Measurements from ENCODE around the gene PDZD4.

PDZD4 gene

GRCh38 chrX:153836921-153837320 lies 6.6 kb upstream of the PDZD4 start:
- no peak for TF ChIP-seq CTCF (IDR thresholded peaks at IDR 0.05; ENCODE audit: low read length, missing control alignments)
- H3K4me3 ChIP-seq (replicated peaks; ENCODE audit: low read depth, low read length), result no peak overlapping the region
- no peak for DNase-seq (ENCODE audit: low read depth)

DNA sequence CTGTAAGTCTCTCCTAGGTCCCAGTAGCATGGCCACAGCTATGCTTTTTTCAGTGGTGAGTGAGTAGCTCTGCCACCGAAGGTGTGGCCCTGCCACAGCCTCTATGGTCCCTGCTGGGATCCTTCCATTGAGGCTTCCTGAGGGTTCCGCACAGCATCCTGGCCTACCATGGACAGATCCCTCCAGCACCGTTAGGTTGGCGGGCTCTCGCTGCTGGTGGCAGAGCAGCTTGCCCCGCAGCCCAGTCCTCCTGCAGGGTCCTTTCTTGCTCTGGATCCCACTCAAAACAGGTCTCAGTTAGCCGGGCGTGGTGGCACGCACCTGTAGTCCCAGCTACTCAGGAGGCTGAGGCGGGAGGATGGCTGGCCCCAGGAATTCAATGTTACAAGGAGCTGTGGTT lies 2.4 kb upstream of the PDZD4 start:
- no peak overlapping the region for H3K4me3 ChIP-seq (replicated peaks; ENCODE audit: low read depth, low read length)
- no peak for TF ChIP-seq CTCF (IDR thresholded peaks at IDR 0.05; ENCODE audit: low read length, missing control alignments)
- no peak for DNase-seq (ENCODE audit: low read depth)

DNA sequence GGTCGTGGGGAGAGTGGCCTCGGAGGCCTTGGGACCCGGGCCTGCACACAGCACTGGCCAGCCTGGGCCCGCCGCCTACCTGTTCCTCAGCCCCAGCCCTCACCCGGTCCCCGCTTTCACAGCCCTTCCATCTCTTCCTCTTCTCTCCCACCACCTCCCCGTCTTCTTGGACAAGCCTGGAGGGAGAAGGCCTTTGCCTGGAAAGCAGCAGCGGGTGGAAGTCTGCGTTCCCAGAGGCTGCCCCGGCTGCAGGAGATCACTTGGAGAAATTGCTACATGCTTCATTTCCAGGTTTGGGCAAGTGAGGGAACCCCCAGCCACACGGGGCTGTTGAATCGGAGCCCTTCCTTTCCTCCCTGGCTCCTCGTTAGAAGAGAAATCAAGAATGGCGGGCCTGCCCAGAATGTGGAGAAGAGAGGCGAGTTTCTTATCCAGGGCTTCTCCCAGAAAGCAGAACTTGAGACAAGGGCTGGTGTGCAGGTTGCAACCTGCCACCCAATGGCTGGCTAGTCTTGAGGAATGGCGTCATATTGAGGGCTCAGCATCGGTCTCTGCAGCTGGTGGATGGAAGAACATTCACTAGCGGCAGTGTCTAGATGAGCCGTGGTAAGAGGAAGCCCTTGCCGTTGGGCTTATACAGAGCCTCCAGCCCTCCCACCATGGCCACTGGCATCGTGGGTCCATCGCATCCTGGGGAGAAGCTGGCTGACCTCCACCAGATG lies 1.2 kb upstream of the PDZD4 start:
- no peak for DNase-seq (ENCODE audit: low read depth)
- H3K4me3 ChIP-seq (replicated peaks; ENCODE audit: low read depth, low read length), result no peak overlapping the region
- no peak for TF ChIP-seq CTCF (IDR thresholded peaks at IDR 0.05; ENCODE audit: low read length, missing control alignments)

DNA sequence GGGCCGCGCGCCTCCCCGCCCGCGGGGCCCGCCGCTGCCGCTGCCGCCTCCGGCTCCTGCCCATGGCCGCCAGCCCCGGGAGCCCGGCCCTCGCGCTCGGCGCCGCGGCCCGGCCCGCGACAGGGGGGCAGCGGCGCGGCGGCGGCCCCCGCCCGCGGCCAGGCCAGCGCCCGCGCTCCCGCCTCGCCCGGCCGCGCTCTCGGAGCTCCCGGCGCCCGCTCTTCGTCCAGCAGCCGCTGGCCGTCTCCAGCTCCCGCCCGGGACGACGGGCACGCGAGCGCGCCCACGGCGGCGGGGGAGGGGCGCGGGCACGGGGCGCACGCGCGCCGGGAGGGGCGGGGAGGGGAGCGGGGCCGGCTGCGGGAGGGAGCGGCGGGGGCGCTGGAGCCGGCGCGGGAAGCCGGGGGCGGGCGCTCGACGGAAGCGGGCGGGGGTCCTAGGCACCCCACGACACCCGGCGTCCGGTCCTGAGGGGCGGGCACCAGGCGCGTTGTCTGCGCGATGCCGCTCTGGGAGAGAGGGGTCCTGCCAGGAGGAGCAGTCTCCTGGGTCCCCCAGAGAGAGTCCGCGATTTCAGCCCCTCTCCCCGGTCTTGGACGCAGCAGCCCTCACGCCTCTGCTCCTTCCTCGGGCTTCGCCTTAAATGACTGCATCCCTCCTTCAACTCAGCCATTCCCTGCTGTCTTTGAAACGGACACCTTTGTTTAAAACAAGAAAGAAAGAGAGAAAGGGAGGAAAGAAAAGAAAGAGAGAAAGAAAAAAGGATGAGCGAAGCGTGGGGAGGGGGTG lies 490 bp upstream of the PDZD4 start:
- no peak for DNase-seq (ENCODE audit: low read depth)
- no peak overlapping the region for H3K4me3 ChIP-seq (replicated peaks; ENCODE audit: low read depth, low read length)
- TF ChIP-seq CTCF (IDR thresholded peaks at IDR 0.05; ENCODE audit: low read length, missing control alignments), result no peak

GRCh38 chrX:153829549-153829798 lies 870 bp downstream of the PDZD4 start:
- DNase-seq (ENCODE audit: low read depth), result no peak
- H3K4me3 ChIP-seq (replicated peaks; ENCODE audit: low read depth, low read length), result no peak overlapping the region
- TF ChIP-seq CTCF (IDR thresholded peaks at IDR 0.05; ENCODE audit: low read length, missing control alignments), result no peak

- no peak for DNase-seq (ENCODE audit: low read depth)
- no peak for TF ChIP-seq CTCF (IDR thresholded peaks at IDR 0.05; ENCODE audit: low read length, missing control alignments)
- H3K4me3 ChIP-seq (replicated peaks; ENCODE audit: low read depth, low read length), result no peak overlapping the region
Measured at GRCh38 chrX:153828723-153829548, 1.4 kb downstream of the PDZD4 start.

Measured in fibroblast of pulmonary artery (primary cell).